ENCODE results near the gene ZKSCAN2.
A peak's percentile ranks its signal among the peaks of the same experiment; 100 is the strongest.

Gene ZKSCAN2

DNA sequence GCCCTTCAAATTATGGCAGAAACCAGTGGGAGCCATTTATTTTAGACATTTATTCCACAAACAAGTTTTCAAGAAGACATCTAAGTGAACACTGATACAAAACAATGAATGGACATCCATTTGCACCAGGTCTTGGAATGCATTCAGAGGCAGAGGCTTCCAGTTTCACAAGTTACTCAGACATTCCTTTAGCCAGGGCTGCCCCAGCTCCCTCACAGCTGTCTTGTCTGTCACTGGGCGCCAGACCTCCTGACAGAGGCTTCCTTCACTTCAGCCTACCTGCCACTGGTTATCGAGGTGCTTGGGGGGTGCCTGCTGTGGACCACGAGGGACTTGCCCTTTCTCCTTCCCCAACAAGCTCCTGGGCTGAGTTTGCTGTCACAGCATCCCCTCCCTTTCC lies 21.7 kb downstream of the ZKSCAN2 start:
- in situ Hi-C loops (cut with HindIII; ENCODE audit: low pct_ligation_motif_present, low pct_unique_long_range_greater_than_20kb, low sequenced_read_pairs): no loop called here

DNA sequence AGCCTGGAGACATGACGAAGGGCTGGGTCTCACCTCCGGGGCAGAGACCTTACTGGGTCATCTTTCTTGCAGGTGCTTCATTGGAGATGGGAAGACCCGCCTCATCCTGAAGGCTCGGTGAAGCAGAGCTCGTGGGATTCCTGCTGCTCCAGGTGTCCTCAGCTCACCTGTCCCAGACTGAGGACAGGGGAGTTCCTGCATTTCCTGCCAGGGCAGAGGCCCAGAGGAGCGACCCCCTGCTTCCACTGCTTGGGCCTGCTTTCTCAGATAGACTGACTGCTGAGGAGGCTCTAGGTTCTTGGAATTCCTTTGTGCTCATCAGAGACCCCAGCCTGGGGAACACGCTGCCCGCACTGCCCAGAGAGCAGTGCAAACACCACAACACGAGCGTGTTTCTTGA lies 29.3 kb downstream of the ZKSCAN2 start:
- no peak for DNase-seq
- in situ Hi-C loops (cut with HindIII; ENCODE audit: low pct_ligation_motif_present, low pct_unique_long_range_greater_than_20kb, low sequenced_read_pairs): no loop called here

More for the DNA sequence above, 21.7 kb downstream of the ZKSCAN2 start:
- no peak for DNase-seq

DNA sequence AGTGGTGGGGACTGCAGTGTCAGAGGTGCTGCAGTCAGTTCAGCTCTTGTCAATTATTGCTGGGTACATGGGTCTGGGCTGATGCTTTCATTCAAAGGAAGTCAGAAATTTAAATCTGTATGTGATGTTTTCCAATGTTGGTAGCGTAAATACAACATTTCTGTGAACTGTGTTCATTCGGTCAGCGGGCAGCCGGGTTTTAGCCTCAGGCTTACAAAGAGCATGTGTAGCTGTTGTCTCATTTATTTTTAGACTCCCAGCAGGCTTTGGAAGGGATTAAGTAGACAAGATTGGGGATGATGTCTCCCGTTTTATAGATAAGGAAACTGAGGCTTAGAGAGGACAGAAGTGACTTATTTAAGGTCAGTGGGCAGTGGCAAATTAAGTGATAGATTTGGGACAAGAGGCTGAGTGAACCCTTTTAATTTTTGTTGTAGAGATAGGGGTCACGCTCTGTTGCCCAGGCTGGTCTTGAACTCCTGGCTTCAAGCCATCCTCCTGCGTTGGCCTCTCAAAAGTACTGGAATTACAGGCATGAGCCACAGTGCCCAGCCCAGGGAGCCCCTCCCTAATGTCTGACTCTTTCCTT lies 32.8 kb downstream of the ZKSCAN2 start:
- no peak for DNase-seq
- in situ Hi-C loops (cut with HindIII; ENCODE audit: low pct_ligation_motif_present, low pct_unique_long_range_greater_than_20kb, low sequenced_read_pairs): no loop called here

DNA sequence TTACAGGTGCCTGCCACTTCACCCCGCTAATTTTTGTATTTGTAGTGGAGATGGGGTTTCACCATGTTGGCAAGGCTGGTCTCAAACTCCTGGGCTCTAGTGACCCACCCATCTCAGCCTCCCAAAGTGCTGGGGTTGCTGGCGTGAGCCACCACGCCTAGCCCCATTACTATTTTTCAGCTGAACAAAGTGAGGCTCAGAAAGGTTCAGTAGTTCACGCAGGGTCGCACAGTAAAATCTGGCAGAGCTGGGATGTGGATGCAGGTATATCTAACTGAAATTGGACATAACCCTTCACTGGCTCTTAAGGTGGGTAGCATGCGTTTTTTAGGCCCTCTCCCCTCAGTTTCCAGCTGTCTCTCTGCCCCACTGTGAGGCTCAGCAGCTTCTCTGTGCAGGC lies 33.7 kb downstream of the ZKSCAN2 start:
- DNase-seq: no peak
- in situ Hi-C loops (cut with HindIII; ENCODE audit: low pct_ligation_motif_present, low pct_unique_long_range_greater_than_20kb, low sequenced_read_pairs): no loop called here

- in situ Hi-C loops (cut with HindIII; ENCODE audit: low pct_ligation_motif_present, low pct_unique_long_range_greater_than_20kb, low sequenced_read_pairs): no loop called here
- no peak for DNase-seq
Measured at GRCh38 chr16:25222959-25223358, 34.7 kb downstream of the ZKSCAN2 start.

GRCh38 chr16:25219070-25219737 lies 38.4 kb downstream of the ZKSCAN2 start:
- in situ Hi-C loops (cut with HindIII; ENCODE audit: low pct_ligation_motif_present, low pct_unique_long_range_greater_than_20kb, low sequenced_read_pairs): no loop called here
- no peak for DNase-seq

DNA sequence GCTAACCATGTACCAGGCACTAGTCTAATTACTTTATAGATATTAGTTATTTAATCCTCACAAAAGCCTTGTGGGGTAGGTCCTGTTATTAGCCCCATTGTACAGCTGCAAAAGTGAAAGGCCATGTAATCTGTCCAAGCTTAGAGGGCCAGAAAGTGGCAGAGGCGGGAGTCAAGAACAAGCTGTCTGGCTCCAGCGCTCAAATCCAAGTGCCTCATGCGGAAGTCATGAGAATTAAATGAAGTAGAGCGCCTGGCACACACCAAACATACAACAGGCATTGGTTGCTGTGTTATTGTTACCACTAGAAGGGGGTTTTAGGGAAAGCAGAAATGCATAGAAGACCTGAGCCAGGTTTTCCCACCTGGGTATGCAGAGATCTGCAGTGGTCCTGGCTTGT lies 39.7 kb downstream of the ZKSCAN2 start:
- in situ Hi-C loops (cut with HindIII; ENCODE audit: low pct_ligation_motif_present, low pct_unique_long_range_greater_than_20kb, low sequenced_read_pairs): no loop called here
- DNase-seq: no peak

GRCh38 chr16:25217112-25217511 lies 40.5 kb downstream of the ZKSCAN2 start:
- in situ Hi-C loops (cut with HindIII; ENCODE audit: low pct_ligation_motif_present, low pct_unique_long_range_greater_than_20kb, low sequenced_read_pairs): no loop called here
- DNase-seq: no peak

DNA sequence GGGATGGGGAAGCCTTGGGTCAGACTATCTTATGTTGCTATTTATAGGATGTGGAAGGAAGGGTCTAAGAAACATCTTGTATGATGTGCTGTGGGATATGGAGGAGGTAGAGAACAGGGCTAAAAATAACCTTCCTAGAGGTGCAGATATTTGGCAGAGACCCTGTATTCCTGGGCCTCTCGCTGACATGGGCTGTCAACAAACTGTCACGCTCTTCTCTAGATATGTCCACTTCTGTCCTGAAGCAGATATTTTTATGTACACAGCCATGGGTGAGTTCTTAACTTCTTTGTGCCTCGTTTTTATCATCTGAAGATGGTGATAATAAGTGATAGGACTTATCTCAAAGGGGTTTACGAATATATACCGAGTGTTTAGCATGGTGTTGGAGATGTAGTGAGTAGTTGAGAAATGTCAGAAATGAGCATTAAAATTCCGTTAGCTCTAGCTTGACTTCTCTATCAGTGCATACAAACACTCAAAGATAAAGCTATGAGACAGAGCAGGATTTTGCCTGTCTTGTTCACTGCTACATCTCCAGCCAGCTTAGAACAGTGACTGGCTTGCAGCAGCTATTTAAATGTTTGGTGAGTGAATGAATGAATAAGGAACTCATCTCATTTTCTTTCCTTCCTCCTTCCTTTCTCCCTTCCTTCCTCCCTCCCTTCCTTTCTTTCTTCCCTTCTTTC lies 43.8 kb downstream of the ZKSCAN2 start:
- no peak for DNase-seq
- in situ Hi-C loops (cut with HindIII; ENCODE audit: low pct_ligation_motif_present, low pct_unique_long_range_greater_than_20kb, low sequenced_read_pairs): no loop called here

- in situ Hi-C loops (cut with HindIII; ENCODE audit: low pct_ligation_motif_present, low pct_unique_long_range_greater_than_20kb, low sequenced_read_pairs): no loop called here
- DNase-seq: no peak
Measured at GRCh38 chr16:25212636-25213035, 45.0 kb downstream of the ZKSCAN2 start.

GRCh38 chr16:25210758-25211157 lies 46.9 kb downstream of the ZKSCAN2 start:
- peak; percentile 89 for DNase-seq
- in situ Hi-C loops (cut with HindIII; ENCODE audit: low pct_ligation_motif_present, low pct_unique_long_range_greater_than_20kb, low sequenced_read_pairs): no loop called here

DNA sequence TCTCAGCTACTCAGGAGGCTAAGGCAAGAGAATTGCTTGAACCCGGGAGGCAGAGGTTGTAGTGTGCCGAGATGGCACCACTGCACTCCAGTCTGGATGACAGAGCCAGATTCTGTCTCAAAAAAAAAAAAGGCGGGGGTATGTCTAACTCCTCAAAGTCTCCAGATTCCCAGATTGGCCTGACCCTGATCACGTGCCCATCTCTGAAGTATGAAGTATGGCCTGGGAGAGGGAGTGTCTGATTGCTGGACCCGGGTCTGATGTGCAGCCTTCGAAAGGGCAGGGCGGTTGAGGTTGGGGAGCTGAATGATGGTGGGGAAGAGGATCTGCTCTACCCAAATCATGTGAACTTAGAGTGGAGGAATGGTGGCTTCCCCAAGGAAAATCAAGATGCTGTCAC lies 58.2 kb downstream of the ZKSCAN2 start:
- DNase-seq: no peak
- in situ Hi-C loops (cut with HindIII; ENCODE audit: low pct_ligation_motif_present, low pct_unique_long_range_greater_than_20kb, low sequenced_read_pairs): no loop called here

DNA sequence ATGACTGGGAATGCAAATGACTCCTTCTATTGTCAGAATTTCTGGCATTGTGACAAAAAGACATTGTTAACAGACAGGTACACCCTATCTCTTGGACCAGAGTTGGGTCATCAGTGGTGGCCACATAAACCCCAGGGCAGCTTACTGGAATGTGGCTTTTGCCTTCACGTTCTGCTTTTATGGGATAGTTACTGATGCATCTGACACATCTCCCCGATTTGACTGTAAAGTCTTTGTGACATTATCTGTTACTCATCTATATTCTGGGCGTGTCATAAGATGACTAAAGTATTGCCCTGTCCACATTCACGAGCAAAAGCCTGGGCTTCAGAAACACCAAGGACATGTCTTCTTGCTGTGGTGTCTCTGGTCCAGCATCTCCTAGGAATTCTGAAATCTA lies 59.6 kb downstream of the ZKSCAN2 start:
- in situ Hi-C loops (cut with HindIII; ENCODE audit: low pct_ligation_motif_present, low pct_unique_long_range_greater_than_20kb, low sequenced_read_pairs): no loop called here
- no peak for DNase-seq

DNA sequence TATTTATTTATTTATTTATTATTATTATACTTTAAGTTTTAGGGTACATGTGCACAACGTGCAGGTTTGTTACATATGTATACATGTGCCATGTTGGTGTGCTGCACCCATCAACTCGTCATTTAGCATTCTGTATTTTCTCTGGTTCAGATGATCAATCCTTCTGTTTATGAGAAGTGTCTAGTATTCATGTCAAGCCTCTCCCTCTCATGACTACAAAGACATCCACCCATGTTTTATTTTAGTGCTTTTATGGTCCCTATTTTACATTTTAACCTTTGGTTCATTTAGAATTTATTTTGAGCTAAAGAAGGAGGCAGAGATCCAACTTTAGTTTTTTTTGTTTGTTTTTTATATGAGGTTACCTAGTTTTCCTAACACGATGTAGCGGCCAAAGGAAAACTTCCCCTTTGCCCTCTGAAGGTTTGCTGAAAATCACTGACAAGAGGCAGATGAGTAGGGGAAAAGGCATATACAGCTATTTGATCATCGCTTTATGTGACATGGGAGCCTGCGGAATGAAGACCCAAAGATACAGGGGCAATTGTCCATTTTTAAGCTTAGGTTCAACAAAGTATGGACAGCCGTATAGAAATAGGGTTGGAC lies 63.3 kb downstream of the ZKSCAN2 start:
- DNase-seq: no peak
- in situ Hi-C loops (cut with HindIII; ENCODE audit: low pct_ligation_motif_present, low pct_unique_long_range_greater_than_20kb, low sequenced_read_pairs): no loop called here

DNA sequence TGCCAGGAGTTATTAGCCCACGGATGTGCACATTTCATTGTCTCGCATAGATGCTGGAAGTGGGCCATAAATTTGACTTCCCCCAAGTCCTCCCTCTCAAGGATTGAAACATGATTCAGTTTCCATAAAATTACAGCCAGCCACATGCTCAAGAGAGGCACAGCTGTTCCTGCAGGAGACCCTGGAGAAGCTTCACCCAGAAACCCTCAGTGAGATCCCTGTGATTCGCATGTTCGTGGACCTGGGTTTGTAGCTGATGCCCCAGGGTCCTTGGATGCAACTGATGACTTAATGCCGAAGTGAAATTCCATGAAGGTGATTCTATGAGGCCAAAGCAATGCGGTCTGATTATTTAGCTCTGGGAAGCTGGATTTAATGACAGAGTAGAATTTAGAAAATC lies 65.5 kb downstream of the ZKSCAN2 start:
- in situ Hi-C loops (cut with HindIII; ENCODE audit: low pct_ligation_motif_present, low pct_unique_long_range_greater_than_20kb, low sequenced_read_pairs): no loop called here
- no peak for DNase-seq

DNA sequence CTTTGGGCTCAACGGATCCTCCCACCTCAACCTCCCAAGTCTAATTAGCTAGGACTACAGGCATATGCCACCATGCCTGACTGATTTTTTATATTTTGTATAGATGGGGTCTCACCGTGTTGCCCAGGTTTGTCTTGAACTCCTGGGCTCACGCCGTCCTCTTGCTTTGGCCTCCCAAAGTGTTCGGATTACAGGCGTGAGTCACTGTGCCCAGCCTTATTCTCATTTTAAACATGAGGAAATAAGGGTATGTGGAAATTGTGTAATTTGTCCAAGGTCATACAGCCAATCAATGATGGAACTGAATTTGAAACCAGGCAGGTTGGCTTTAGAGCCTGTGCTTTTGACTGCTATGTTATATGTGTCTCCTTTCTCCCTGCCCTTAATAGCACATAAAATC lies 68.3 kb downstream of the ZKSCAN2 start:
- in situ Hi-C loops (cut with HindIII; ENCODE audit: low pct_ligation_motif_present, low pct_unique_long_range_greater_than_20kb, low sequenced_read_pairs): no loop called here
- no peak for DNase-seq

GRCh38 chr16:25187491-25187795 lies 70.2 kb downstream of the ZKSCAN2 start:
- no peak for DNase-seq
- in situ Hi-C loops (cut with HindIII; ENCODE audit: low pct_ligation_motif_present, low pct_unique_long_range_greater_than_20kb, low sequenced_read_pairs): no loop called here

Measured in ACHN (cell line).